ENCODE measurements around the gene SPINK5.

GRCh38 chr5:148186248-148187003 is 122.6 kb downstream of the SPINK5 start:
- TF ChIP-seq POLR2A (IDR thresholded peaks at IDR 0.05) = no peak
- TF ChIP-seq CTCF (IDR thresholded peaks at IDR 0.05) = no peak
